Measurements from ENCODE around the gene P2RY11.

Gene P2RY11

GRCh38 chr19:10111405-10111811, at the start of gene P2RY11:
Gene P2RY11, plus strand, starts transcription at chr19:10111693. Its CDS starts 29 bp downstream, at chr19:10111722.
- DNase-seq = peak; percentile 37 to 63

- no peak for DNase-seq
Observed at GRCh38 chr19:10061717-10062310, 49.7 kb upstream of the P2RY11 start.

- DNase-seq = no peak
Observed at GRCh38 chr19:10068205-10068604, 43.3 kb upstream of the P2RY11 start.

- no peak for DNase-seq
Observed at GRCh38 chr19:10069046-10069445, 42.4 kb upstream of the P2RY11 start.

GRCh38 chr19:10070730-10071446, 40.6 kb upstream of the P2RY11 start:
- DNase-seq = no peak

- peak; percentile 56 to 68 for DNase-seq
Observed at GRCh38 chr19:10074153-10074552, 37.3 kb upstream of the P2RY11 start.

GRCh38 chr19:10076535-10076934, 35.0 kb upstream of the P2RY11 start:
- DNase-seq = no peak

- no peak for DNase-seq
Observed at GRCh38 chr19:10078329-10078728, 33.2 kb upstream of the P2RY11 start.

- DNase-seq = no peak
Observed at GRCh38 chr19:10079031-10079453, 32.5 kb upstream of the P2RY11 start.

GRCh38 chr19:10083911-10084310, 27.6 kb upstream of the P2RY11 start:
- no peak for DNase-seq

- no peak for DNase-seq
Observed at GRCh38 chr19:10084803-10085202, 26.7 kb upstream of the P2RY11 start.

- peak; percentile 87 to 89 for DNase-seq
Observed at GRCh38 chr19:10085641-10086590, 25.6 kb upstream of the P2RY11 start, which contains the start of gene SHFL. Gene SHFL, plus strand, starts transcription at chr19:10086317. Its CDS starts 111 bp downstream, at chr19:10086428.

- DNase-seq = peak; percentile 20 to 35
Observed at GRCh38 chr19:10086591-10087192, 24.8 kb upstream of the P2RY11 start.

GRCh38 chr19:10087296-10088061, 24.0 kb upstream of the P2RY11 start:
- DNase-seq = no peak

- no peak for DNase-seq
Observed at GRCh38 chr19:10088949-10089554, 22.4 kb upstream of the P2RY11 start.

- DNase-seq = no peak
Observed at GRCh38 chr19:10089801-10090375, 21.6 kb upstream of the P2RY11 start.

- DNase-seq = no peak
Observed at GRCh38 chr19:10091370-10091687, 20.2 kb upstream of the P2RY11 start.

- DNase-seq = no peak
Observed at GRCh38 chr19:10091895-10092641, 19.4 kb upstream of the P2RY11 start.

GRCh38 chr19:10092648-10093294, 18.7 kb upstream of the P2RY11 start:
- no peak for DNase-seq
